ENCODE results near the gene ZNF473. TPM values are rescaled to one million over a fixed set of nuclear protein-coding genes. Genes with fewer than 3 reads are reported as not detected.

Gene ZNF473
- total and polyA plus RNA-seq, 2 donors (not counting 1 experiment from before 2014, with no cell fraction given), result 5.5 to 9.8 TPM

GRCh38 chr19:49983645-49984229 lies 42.1 kb upstream of the ZNF473 start:
- peak overlapping the region; percentile 15 for H3K27ac Mint-ChIP-seq
- intact Hi-C loops (cut with micrococcal nuclease), result loop anchor here (1.0 kb wide), 1 partner anchor 46 kb away; no protein-coding TSS in a partner anchor
- H3K9me3 ChIP-seq (ENCODE audit: control extremely low read depth in 1 of 3, control insufficient read depth in 2 of 3, insufficient read depth in 1 of 3, low read length in 2 of 3), result peaks cover 0 to 13% (median 0%) of the 10 kb centered on the region in 3 donors
- no peaks in the 10 kb centered on the region for H3K9me3 Mint-ChIP-seq (ENCODE audit: insufficient read depth)
- H2AFZ ChIP-seq (ENCODE audit: insufficient read depth, low read depth, low read length, poor library complexity, severe bottlenecking), result no peak overlapping the region
- 42% methylated on average over 5 of the region's 10 CpGs for WGBS (ENCODE audit: insufficient coverage)
- POLR2A ChIA-PET, result no interaction called here
- peaks cover 19% of the 10 kb centered on the region for H4K20me1 ChIP-seq (ENCODE audit: control insufficient read depth, insufficient read depth, low read length, poor library complexity, severe bottlenecking)
- no peaks in the 10 kb centered on the region for H3K79me2 ChIP-seq (ENCODE audit: control insufficient read depth, insufficient read depth, low read length)
- no peak overlapping the region for H3K4me2 ChIP-seq (replicated peaks; ENCODE audit: low read depth, low read length, poor library complexity, severe bottlenecking)
- H3K4me3 Mint-ChIP-seq, result no peak overlapping the region
- no peaks in the 10 kb centered on the region for H3K27me3 ChIP-seq (replicated peaks in 1 of 4; ENCODE audit: control extremely low read depth in 1 of 4, control insufficient read depth in 3 of 4, insufficient read depth in 4 of 4, low read length in 3 of 4)
- no peak overlapping the region for H3K4me3 ChIP-seq (ENCODE audit: control extremely low read depth in 1 of 5, extremely low read depth in 1 of 5, insufficient read depth in 1 of 5, low read depth in 2 of 5, low read length in 4 of 5)
- ATAC-seq (ENCODE audit: low read depth) (peak; percentile 69), DNase-seq (peak; percentile 77)
- CTCF ChIA-PET, result interaction anchor here (0.6 to 2.6 kb wide), 7 partner anchors 34 to 66 kb away, joined by 3 to 9 read pairs (median 3); no protein-coding TSS in a partner anchor
- H3K27me3 Mint-ChIP-seq, result no peaks in the 10 kb centered on the region
- H3K27ac ChIP-seq (ENCODE audit: low read length in 2 of 2), result no peak overlapping the region
- no peak overlapping the region for H3K9ac ChIP-seq (ENCODE audit: low read length)
- TF ChIP-seq EZH2 (IDR thresholded peaks at IDR 0.05; ENCODE audit: borderline replicate concordance, insufficient read depth, low read depth, low read length, poor library complexity, severe bottlenecking), result no peak
- peak; percentile 89 for TF ChIP-seq CTCF (IDR thresholded peaks at IDR 0.05)
- no peaks in the 10 kb centered on the region for H3K4me1 ChIP-seq (ENCODE audit: control insufficient read depth in 2 of 2, insufficient read depth in 2 of 2, low read length in 2 of 2)
- no peaks in the 10 kb centered on the region for H3K4me1 Mint-ChIP-seq
- peaks cover 0 to 41% of the 10 kb centered on the region in 2 experiments for H3K36me3 ChIP-seq (replicated peaks in 1 of 2; ENCODE audit: control extremely low read depth in 1 of 2, control insufficient read depth in 1 of 2, extremely low read depth in 1 of 2, insufficient read depth in 2 of 2, low read length in 1 of 2)

- Histone ChIP-seq H3K4me3 (ENCODE audit: control extremely low read depth in 1 of 5, extremely low read depth in 1 of 5, insufficient read depth in 1 of 5, low read depth in 2 of 5, low read length in 4 of 5) (no peak overlapping the region), H3K9me3 (ENCODE audit: control extremely low read depth in 1 of 3, control insufficient read depth in 2 of 3, insufficient read depth in 1 of 3, low read length in 2 of 3) (peaks cover 0 to 13% (median 0%) of the 10 kb centered on the region in 3 donors), H3K4me2 (replicated peaks; ENCODE audit: low read depth, low read length, poor library complexity, severe bottlenecking) (no peak overlapping the region), H3K4me1 (ENCODE audit: control insufficient read depth in 2 of 2, insufficient read depth in 2 of 2, low read length in 2 of 2) (no peaks in the 10 kb centered on the region), H3K9ac (ENCODE audit: low read length) (no peak overlapping the region), H3K27ac (ENCODE audit: low read length in 2 of 2) (no peak overlapping the region), H3K36me3 (replicated peaks in 1 of 2; ENCODE audit: control extremely low read depth in 1 of 2, control insufficient read depth in 1 of 2, extremely low read depth in 1 of 2, insufficient read depth in 2 of 2, low read length in 1 of 2) (peaks cover 0 to 43% of the 10 kb centered on the region in 2 experiments), H2AFZ (ENCODE audit: insufficient read depth, low read depth, low read length, poor library complexity, severe bottlenecking) (no peak overlapping the region), H3K27me3 (replicated peaks in 1 of 4; ENCODE audit: control extremely low read depth in 1 of 4, control insufficient read depth in 3 of 4, insufficient read depth in 4 of 4, low read length in 3 of 4) (no peaks in the 10 kb centered on the region), H4K20me1 (ENCODE audit: control insufficient read depth, insufficient read depth, low read length, poor library complexity, severe bottlenecking) (peaks cover 19% of the 10 kb centered on the region), H3K79me2 (ENCODE audit: control insufficient read depth, insufficient read depth, low read length) (no peaks in the 10 kb centered on the region)
- 98% methylated on average over 11 of the region's 11 CpGs for WGBS (ENCODE audit: insufficient coverage)
- Mint-ChIP-seq H3K9me3 (ENCODE audit: insufficient read depth) (no peaks in the 10 kb centered on the region), H3K27ac (no peak overlapping the region), H3K27me3 (no peaks in the 10 kb centered on the region), H3K4me3 (no peak overlapping the region), H3K4me1 (no peaks in the 10 kb centered on the region)
- DNase-seq, result no peak
- TF ChIP-seq EZH2 (IDR thresholded peaks at IDR 0.05; ENCODE audit: borderline replicate concordance, insufficient read depth, low read depth, low read length, poor library complexity, severe bottlenecking) (no peak), CTCF (IDR thresholded peaks at IDR 0.05) (no peak)
- intact Hi-C loops (cut with micrococcal nuclease), result no loop called here
- CTCF ChIA-PET, result interaction anchor here (0.6 to 2.6 kb wide), 9 partner anchors 13 to 657 kb away, joined by 3 to 9 read pairs (median 3); no protein-coding TSS in a partner anchor
- no peak for ATAC-seq (ENCODE audit: low read depth)
- POLR2A ChIA-PET, result no interaction called here
Measured at GRCh38 chr19:49984491-49984890, 41.3 kb upstream of the ZNF473 start.

All from B cell (primary cell).